ENCODE data around the gene PCDHA3. TPM values are rescaled to one million over a fixed set of nuclear protein-coding genes. Genes with fewer than 3 reads are reported as not detected.
"Not testable (repeated sequence)": the region's sequence is repeated elsewhere in the genome, so short reads cannot be mapped to it uniquely, and the experiment has no call there.

Gene PCDHA3
- 0.20 TPM for total RNA-seq

- no peak for DNase-seq
Measured at GRCh38 chr5:140800816-140801493, at the start of gene PCDHA3. Gene PCDHA3, plus strand, starts transcription at chr5:140801057.

DNA sequence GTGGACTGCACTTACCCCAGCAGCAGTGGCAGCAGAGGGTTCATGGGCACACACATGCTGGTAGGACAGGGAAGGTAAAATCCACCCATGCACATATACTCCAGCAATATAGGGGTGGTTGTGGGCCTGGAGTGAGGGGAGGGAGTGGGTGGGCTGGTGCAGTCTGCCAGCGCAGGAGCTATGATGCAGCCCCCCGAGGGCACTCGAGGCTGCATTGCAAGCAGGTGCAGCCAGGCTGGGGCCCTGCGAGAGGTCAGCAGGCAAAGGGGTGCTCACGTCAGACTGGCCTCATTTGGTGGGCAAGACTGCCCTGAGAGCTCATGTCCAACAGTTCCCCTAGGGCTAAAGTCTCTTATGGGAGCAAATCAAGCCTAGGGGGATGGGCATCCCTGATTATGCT is 47.3 kb upstream of the PCDHA3 start:
- no peak for DNase-seq

GRCh38 chr5:140764177-140764973 is 36.5 kb upstream of the PCDHA3 start:
- no peak for DNase-seq

- no peak for DNase-seq
Measured at GRCh38 chr5:140767444-140767843, 33.4 kb upstream of the PCDHA3 start.

- no peak for DNase-seq
Measured at GRCh38 chr5:140780512-140780911, 20.3 kb upstream of the PCDHA3 start.

DNA sequence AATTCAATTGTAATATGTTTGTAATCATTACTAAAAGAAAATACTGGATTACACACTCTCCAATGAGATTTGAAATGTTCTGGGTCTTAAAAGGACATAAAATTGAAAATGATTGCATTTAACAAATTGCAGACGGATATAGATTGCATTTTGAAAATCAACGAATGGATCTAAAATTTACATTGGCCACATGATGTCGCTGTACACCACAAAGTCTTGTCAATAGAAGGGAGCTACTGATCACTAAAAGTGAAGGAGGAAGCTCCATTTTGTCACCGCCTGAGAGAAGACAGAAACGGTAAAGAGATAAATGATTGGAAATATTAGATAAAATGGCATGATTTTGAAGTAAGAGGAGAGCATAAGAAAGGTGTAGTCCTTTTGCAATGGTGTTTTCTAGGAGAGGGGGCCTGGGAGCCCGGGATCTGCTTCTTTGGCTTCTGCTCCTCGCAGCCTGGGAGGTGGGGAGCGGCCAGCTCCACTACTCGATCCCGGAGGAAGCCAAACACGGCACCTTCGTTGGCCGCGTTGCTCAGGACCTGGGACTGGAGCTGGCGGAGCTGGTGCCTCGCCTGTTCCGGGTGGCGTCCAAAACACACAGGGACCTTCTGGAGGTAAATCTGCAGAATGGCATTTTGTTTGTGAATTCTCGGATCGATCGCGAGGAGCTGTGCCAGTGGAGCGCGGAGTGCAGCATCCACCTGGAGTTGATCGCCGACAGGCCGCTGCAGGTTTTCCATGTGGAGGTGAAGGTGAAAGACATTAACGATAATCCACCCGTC is 14.8 kb upstream of the PCDHA3 start, which contains the start of gene PCDHA1:
Gene PCDHA1, plus strand, starts transcription at position 236 of the 782 bp plus-strand sequence.
- DNase-seq, result no peak

- not testable (repeated sequence) for DNase-seq
Measured at GRCh38 chr5:140787422-140787821, 13.4 kb upstream of the PCDHA3 start.

GRCh38 chr5:140787849-140788504 is 12.9 kb upstream of the PCDHA3 start:
- DNase-seq, result not testable (repeated sequence)

DNA sequence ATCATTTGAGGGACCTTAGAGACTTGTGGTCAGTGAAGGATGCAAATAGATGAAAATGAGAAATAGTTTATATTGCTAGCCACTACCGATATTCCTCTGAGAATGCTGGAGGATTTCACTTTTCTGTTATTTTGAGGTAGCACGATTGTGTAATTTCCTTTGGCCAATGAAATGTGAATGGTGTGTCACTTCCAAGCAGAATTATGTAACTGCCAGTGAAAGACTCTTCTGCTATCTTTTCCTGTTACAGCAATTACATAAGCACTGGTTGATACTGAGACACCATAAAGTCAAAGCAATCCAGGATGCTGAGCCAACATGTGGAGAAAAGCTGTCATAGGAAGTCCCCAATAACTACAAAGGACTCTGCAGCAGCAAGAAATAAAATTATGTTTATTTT is 9.8 kb upstream of the PCDHA3 start:
- DNase-seq, result no peak

DNA sequence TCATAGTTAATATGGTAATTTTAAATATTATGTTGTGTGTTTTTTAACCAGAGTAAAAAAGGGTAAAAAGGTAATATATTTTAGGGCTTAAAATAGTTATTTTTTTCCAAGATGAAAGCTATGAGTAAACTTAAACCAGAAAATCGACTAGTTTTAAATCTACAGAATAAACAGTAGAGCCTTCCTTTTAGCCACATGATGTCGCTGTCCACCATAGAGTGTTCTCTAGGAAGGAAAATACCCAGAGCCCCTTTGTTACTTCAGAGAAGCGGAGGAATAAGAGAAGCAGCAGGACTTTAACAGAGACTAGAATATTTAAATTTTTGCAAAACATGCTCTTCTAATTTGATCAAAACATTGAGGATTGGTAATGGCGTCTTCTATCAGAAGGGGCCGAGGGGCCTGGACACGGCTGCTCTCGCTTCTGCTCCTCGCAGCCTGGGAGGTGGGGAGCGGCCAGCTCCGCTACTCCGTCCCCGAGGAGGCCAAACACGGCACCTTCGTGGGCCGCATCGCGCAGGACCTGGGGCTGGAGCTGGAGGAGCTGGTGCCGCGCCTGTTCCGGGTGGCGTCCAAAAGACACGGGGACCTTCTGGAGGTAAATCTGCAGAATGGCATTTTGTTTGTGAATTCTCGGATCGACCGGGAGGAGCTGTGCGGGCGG is 6.1 kb upstream of the PCDHA3 start, which contains the start of gene PCDHA2:
Gene PCDHA2, plus strand, starts transcription at position 258 of the 664 bp plus-strand sequence.
- no peak for DNase-seq

GRCh38 chr5:140795259-140795641 is 5.6 kb upstream of the PCDHA3 start:
- no peak for DNase-seq

DNA sequence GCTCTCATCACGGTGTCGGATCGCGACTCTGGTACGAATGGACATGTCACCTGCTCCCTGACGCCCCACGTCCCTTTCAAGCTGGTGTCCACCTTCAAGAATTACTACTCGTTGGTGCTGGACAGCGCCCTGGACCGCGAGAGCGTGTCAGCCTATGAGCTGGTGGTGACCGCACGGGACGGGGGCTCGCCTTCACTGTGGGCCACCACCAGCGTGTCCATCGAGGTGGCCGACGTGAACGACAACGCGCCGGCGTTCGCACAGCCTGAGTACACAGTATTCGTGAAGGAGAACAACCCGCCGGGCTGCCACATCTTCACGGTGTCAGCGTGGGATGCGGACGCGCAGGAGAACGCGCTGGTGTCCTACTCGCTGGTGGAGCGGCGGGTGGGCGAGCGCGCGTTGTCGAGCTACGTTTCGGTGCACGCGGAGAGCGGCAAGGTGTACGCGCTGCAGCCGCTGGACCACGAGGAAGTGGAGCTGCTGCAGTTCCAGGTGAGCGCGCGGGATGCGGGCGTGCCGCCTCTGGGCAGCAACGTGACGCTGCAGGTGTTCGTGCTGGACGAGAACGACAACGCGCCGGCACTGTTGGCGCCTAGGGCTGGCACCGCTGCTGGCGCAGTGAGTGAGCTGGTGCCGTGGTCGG is 4.7 kb upstream of the PCDHA3 start:
- DNase-seq, result not testable (repeated sequence)

DNA sequence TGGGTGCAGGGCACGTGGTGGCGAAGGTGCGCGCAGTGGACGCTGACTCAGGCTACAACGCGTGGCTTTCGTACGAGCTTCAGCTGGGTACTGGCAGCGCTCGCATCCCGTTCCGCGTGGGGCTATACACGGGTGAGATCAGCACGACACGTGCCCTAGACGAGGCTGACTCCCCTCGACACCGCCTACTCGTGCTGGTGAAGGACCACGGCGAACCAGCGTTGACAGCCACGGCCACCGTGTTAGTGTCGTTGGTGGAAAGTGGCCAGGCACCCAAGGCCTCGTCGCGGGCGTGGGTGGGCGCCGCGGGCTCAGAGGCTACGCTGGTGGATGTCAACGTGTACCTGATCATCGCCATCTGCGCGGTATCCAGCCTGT is 4.2 kb upstream of the PCDHA3 start:
- DNase-seq, result no peak

- no peak for DNase-seq
Measured at GRCh38 chr5:140801494-140801841, 611 bp downstream of the PCDHA3 start.

- not testable (repeated sequence) for DNase-seq
Measured at GRCh38 chr5:140802381-140802780, 1.5 kb downstream of the PCDHA3 start.

GRCh38 chr5:140802781-140803271 is 2.0 kb downstream of the PCDHA3 start:
- DNase-seq, result no peak

- DNase-seq, result no peak
Measured at GRCh38 chr5:140806834-140807775, 6.2 kb downstream of the PCDHA3 start, which contains the start of gene PCDHA4. Gene PCDHA4, plus strand, starts transcription at chr5:140807068.

GRCh38 chr5:140808241-140808888 is 7.5 kb downstream of the PCDHA3 start:
- not testable (repeated sequence) for DNase-seq

- no peak for DNase-seq
Measured at GRCh38 chr5:140808889-140809291, 8.0 kb downstream of the PCDHA3 start.
